ENCODE results near the gene TRIM2.
"Not testable (repeated sequence)": the region's sequence is repeated elsewhere in the genome, so short reads cannot be mapped to it uniquely, and the experiment has no call there.

The TRIM2 gene

DNA sequence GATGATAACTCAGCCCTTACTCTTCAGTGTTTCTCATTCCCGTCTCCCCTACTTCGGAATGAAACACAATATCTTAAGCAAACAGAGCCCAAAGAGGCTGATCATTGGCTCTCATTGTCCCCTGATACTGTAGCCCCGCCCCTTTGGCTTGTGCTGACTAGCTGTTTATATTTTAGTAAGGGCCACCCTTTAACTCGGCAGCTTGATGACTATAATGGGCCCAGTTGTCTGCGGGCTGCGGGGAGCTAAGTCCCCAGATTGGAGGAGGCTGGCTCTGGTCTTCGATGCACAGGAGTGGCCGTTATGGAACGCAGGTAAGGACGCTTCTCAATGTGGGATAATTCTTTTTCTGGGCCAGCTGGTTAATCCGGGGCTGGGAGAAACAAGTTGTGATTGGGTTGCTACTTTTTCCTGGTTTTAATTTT, at the start of gene TRIM2:
Gene TRIM2, plus strand, starts transcription at position 197 of the 425 bp plus-strand sequence. Its CDS starts 88 bp downstream, at position 285.
- peak; percentile 46 for DNase-seq

DNA sequence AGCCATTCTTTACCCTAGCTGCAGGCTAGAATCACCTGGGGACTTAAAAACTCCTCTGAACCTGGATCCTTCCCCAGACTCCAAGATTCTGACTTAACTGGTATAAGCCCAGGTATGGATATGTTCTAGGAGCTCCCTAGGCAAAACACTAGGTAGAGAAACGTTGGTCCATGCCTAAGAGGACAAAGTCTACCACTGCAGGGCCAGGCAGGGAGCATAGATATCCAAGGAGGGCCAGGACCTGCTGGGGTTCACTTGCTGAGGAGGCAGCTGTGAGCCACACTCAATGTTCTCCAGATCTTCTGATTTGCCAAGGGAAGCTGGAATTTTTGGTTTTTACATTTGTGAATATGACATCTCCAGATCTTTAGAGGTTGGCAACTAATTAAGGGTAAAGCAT, 48.6 kb upstream of the TRIM2 start:
- DNase-seq: no peak

- DNase-seq: no peak
Measured at GRCh38 chr4:153156263-153156662, 48.0 kb upstream of the TRIM2 start.

GRCh38 chr4:153156721-153157120, 47.5 kb upstream of the TRIM2 start:
- no peak for DNase-seq

DNA sequence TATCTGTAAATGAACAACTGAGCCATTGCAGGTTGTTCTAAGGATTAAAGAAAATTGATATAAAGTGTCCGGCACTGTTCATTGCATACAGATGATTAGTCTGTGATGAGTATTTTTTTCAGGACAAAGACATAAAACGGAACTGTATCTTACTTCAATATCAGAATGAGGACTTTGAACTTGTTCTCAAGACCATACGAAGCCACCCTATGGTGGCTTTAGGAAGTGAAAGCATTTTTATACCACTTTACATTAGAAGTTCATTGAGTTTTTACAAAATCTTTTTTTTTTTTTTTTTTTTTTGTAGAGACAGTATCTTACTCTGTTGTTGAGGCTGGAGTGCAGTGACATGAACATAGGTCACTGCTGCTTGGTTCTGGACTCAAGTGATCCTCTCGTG, 45.2 kb upstream of the TRIM2 start:
- no peak for DNase-seq

- DNase-seq: no peak
Measured at GRCh38 chr4:153159728-153160221, 44.5 kb upstream of the TRIM2 start.

DNA sequence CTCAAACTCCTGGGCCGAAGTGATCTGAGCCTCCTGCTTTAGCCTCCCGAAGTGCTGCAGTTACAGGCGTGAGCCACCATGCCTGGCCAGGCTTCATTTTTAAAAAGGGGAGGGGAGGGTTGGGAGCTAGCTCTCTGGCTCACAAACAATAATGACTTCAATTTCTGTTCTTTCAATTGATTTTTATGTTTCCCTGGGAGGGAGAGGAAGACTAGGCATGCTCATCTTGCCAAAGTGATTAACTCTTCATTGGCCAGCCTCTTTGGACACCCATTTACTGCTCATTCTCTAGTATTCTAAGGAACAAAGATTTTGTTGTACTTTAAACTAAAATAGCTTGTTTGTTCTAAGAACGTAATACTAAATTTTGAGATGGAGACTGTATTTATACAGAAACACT, 43.4 kb upstream of the TRIM2 start:
- no peak for DNase-seq

DNA sequence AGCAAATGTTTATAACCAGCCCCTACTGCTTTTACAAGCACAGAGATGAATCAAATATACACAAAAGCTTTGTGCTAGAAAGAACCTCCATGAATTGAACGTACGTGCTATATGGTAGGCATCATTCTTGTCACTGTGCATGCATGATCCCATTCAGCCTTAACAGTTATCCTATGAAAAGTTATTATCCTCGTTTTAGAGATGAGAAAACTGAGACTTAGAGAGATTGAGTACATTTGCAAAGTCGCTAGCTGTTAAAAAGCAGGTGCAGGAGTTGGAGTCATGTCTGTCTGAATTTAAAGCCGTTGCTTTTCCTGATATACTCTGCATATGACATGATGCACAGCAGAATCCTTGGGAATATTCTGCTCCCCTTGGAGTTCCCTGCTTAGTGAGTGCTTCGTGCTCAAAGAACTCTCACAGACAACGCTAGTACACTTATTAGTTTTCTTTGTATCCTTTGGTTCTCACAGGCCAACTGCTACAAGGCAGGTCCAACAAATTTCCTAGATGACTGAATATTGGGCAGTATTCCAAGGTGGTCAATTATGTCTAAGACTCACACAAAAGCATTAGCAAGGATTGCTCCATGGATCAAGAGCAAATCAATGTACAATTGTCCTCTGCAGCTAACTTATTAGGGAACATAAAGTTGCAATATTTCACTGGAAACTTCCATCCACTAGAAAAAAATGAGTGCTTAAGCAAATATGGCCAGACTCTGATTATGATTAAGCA, 42.8 kb upstream of the TRIM2 start:
- DNase-seq: no peak

DNA sequence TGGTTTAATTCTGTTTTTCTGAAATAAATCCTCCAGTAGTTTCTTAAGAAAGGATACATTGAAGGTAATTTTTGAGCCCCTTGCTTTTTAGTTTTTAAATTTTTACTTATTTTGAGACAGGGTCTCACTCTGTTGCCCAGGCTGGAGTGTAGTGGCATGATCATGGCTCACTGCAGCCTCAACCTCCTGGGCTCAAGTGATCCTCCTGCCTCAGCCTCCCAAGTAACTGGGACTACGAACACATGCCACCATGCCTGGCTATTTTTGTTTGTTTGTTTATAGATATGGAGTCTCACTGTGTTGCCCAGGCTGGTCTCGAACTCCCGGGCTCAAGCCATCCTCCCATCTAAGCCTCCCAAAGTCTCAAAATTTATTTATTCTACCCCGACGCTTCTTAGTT, 39.0 kb upstream of the TRIM2 start:
- not testable (repeated sequence) for DNase-seq

- DNase-seq: no peak
Measured at GRCh38 chr4:153166716-153167501, 37.3 kb upstream of the TRIM2 start.

DNA sequence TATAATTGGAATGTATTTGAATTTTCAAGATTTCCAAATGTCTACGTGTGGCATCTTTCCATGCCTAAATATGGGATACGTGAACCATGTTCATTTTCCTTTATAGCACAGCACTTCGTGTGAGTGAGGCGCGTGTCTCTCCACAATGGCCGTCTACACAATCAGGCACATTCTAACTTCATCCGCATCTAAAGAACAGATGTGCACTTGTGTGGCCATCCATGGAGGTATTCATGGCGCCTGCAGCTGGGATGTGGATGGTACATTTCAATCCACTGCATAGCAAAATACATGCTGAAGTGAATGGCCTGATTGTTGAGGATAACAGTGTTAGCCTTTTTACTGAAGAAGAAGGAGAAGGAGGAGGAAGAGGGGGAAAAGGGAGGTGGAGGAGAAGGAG, 34.5 kb upstream of the TRIM2 start:
- no peak for DNase-seq

DNA sequence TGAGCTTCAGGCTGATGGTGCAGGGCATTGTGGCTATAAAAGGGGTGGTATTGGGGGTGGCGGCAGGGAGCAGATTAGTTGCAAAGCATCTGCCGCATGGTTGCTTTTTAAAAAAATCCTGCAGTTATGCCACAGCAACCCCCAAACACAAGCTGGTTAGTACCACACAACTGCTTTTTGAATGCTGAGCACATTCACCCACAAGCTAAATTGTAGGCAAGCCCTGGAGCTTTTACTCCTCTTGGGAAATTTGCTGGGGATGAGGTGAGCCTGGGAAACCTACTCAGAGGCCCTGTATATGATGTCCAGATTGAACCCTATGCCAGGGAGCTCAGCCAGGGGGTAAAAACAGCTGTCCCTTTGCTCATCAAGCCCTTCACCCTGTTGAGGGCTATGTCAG, 33.8 kb upstream of the TRIM2 start:
- no peak for DNase-seq

DNA sequence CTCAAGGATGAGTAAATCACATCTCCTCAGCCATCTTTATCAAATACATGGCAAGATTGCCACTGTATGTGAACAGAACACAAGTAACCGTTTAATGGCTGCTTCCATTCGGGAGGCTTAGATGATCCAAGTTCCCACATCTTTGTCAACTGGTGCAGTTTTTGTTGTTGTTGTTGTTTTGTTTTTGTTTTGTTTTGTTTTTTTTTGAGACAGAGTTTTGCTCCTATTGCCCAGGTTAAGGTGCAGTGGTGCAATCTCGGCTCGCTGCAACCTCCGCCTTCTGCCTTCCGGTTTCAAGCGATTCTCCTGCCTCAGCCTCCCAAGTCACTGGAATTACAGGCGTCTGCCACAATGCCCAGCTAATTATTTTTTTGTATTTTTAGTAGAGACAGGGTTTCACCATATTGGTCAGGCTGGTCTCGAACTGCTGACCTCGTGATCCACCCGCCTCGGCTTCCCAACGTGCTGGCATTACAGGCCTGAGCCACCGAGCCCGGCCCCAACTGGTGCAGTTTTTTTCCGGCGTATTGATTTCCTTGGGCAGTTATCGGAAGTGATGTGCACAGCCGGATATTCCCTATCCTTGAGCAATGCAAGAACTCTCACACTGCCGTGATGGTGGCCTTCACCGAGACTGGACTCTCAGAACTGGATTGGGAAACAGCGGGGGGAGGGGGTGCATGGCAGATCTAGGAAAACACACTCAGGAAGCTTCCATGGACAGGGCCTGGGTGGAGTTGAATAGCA, 29.2 kb upstream of the TRIM2 start:
- no peak for DNase-seq

DNA sequence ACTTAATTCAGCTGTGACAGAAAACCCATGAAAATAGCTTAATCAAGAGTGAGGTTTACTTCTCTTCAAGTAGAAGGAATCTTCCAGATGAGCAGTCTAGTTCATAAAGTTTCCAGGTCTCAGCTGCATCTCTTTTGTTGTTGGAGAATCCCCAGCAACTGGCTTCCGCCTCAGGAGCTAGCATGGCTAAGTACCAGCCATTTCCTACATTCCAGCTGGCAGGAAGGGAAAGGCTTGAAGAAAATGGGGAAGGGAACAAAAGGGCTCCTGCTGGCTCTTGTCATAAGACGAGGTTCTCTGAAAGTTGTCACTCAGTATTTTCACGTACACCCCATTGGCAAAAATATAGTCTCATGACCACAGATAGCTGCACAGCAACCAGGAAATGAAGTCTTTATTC, 27.3 kb upstream of the TRIM2 start:
- DNase-seq: no peak

GRCh38 chr4:153177841-153178240, 26.4 kb upstream of the TRIM2 start:
- no peak for DNase-seq

DNA sequence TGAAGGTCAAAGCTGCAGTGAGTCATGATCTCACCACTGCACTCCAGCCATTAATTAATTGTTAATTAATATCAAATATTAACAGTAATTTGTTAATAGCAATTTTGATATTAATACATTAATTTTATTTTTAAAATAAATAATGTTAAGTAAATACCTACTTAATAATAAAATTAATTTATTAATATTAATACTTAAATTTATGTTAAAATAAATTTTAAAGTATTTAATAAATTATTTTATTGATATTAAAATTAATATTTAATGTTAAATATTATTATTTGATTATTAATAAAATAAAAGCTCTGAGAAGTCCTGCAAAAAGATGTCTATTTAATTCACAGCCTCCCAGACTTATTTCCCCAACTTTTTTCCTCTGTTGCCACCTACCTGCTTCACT, 25.1 kb upstream of the TRIM2 start:
- DNase-seq: no peak

- no peak for DNase-seq
Measured at GRCh38 chr4:153181293-153181692, 22.9 kb upstream of the TRIM2 start.

DNA sequence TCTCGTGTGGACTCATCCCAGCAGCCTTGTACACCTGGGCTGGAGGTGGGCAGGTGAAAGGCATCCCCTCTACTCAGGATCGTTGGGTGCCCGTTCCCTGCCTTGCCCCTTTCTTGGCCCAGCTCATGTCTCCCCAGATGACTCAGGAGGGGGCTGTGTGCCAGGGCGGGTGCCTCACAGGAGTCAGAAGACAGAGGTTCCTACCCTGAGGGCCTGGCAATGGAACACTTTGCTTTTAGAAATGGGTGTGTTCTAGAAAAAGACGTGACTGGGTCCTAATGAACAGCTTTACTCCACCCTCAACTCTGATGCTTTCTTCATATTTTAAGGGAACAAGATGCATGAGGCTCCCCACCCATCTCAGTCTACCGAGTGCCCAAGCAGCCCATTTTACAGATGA, 22.5 kb upstream of the TRIM2 start:
- DNase-seq: no peak

DNA sequence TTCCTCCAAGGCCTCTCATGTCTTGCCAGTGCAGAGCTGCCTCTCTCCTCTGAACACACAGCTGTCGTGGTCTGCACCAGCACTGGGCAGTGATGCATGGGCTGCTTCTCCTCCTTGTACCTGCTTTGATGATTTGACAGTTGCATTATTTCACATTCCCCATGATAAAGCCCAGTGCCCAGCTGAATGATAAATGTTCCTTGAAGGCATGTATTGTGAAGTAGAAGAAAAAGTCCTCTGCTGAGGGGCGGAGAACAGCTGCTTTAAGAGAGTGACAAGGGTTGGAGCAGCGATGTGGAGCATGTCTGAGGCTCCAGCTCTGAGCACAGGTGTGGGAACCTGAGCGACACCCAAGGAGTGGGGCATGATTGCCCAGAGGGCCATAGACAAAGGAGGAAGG, 21.1 kb upstream of the TRIM2 start:
- no peak for DNase-seq

GRCh38 chr4:153185331-153185852, 18.9 kb upstream of the TRIM2 start:
- DNase-seq: no peak

DNA sequence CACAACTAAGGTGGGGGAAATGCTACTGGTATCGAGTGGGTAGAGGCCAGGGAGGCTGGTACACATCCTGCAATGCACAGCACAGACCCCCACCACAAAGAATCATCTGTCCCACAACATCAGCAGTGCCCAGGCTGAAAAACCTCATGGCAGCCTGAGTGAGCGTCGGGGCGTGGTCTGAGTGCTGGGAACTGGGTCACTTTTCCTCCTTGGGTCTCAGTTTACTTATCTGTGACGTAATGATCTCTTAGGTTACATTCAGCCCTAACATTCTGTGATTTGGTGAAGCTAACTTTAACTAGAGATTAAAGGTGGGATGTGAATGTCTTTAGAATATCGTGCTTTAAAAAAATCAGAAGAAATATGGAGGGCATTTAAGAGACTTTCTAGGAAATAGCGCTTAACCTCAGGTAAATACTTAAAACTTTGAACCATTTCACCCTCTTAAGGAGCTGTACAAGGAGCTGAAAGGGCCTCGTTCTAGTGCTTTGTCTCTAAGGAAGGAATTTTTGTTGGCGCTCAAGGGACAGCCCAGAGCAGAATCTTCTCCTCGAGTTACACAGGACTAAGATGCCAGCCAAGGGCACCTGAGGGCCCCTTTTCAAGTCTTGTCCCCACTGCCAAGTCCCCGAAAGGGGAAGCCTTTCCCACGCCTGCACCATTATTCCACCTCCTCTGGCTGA, 18.1 kb upstream of the TRIM2 start:
- no peak for DNase-seq

GRCh38 chr4:153189016-153189801, 15.0 kb upstream of the TRIM2 start:
- no peak for DNase-seq

Data from NCI-H524 treated with DMSO at 0.1 percent for 48 hours (cell line).